ENCODE results near the gene SFSWAP.
"Not testable (repeated sequence)": the region's sequence is repeated elsewhere in the genome, so short reads cannot be mapped to it uniquely, and the experiment has no call there.

Gene SFSWAP

GRCh38 chr12:131765961-131766360 lies 55.1 kb downstream of the SFSWAP start:
- DNase-seq, result no peak

- no peak for DNase-seq
Measured at GRCh38 chr12:131766382-131767107, 55.7 kb downstream of the SFSWAP start.

DNA sequence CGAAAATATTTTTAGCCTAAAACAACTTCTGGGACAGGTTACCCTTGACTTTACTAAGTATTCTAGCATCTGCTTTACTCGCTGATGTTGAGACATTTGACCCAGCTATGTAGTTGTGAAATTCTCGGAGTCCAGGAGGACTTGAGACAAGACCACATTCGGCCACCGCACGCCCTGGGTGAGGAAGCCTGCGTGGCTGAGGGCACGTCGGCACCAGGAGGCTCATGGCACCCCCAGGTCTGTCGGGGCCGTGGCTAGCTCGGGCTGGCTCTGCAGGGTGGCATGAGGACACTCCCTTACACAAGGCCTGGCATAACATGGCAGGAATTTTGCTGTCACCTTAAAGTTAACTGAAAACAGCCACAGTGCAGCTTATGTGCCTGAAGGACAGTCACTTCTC lies 59.2 kb downstream of the SFSWAP start:
- DNase-seq, result no peak

- DNase-seq, result no peak
Measured at GRCh38 chr12:131771965-131772364, 61.1 kb downstream of the SFSWAP start.

GRCh38 chr12:131773582-131774221 lies 62.8 kb downstream of the SFSWAP start:
- DNase-seq, result no peak

- no peak for DNase-seq
Measured at GRCh38 chr12:131774576-131775391, 63.9 kb downstream of the SFSWAP start.

DNA sequence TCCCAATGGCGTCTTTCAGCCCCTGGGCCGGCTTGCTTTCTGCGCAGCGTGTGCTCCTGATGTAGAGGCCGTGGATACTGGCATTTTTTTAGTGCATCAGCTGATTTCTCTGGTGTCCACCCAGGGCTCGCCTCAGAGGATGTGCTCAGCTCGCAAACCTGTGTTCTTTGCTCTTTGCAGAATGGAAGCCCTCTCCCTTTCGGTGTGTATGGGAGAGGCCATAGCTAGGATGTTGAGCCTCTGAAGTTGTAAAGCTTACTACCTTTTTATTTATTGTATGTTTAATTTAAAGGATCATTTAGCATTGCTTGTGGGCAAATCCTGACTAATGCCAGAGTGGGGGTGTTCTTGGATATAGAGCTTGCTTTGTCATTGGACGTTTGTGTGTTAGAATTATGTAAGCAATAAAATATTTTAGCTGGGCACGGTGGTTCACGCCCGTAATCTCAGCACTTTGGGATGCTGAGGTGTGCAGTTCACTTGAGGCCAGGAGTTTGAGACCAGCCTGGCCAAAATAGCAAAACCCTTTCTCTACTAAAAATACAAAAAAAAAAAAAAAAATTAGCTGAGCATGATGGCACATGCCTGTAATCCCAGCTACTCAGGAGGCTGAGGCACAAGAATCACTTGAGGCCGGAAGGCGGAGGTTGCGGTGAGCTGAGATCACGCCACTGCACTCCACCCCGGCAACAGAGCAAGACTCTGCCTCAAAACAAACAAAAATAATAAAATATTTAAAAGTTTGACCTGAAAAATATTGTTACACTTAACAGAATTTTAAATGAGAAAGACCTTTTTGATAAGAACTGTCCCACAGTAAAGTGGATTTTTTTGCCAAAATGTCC lies 64.7 kb downstream of the SFSWAP start:
- DNase-seq, result no peak

GRCh38 chr12:131776237-131776889 lies 65.5 kb downstream of the SFSWAP start:
- DNase-seq, result no peak

DNA sequence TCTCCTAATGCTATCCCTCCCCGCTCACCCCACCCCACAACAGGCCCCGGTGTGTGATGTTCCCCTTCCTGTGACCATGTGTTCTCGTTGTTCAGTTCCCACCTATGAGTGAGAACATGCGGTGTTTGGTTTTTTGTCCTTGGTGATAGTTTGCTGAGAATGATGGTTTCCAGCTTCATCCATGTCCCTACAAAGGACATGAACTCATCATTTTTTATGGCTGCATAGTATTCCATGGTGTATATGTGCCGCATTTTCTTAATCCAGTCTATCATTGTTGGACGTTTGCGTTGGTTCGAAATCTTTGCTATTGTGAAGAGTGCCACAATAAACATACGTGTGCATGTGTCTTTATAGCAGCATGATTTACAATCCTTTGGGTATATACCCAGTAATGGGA lies 66.4 kb downstream of the SFSWAP start:
- DNase-seq, result not testable (repeated sequence)

GRCh38 chr12:131779027-131779426 lies 68.1 kb downstream of the SFSWAP start:
- DNase-seq, result no peak

DNA sequence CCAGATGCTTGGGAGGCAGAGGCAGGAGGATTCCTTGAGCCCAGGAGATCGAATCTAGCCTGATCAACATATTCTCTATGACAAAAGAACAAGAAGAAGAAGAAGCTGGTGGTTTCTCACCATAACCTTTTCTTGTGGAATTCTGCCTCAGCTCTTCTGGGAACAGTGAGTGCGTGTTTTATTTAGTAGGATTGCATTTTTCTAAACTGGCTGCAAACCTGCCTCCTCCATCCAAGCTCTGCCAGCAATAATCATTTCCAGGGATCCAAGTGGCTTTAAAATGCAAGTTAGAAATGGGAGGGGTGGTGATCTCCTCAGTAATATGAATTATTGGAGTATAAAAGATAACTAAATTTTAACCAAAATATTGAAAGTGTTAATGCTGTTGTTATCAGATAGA lies 71.2 kb downstream of the SFSWAP start:
- DNase-seq, result no peak

DNA sequence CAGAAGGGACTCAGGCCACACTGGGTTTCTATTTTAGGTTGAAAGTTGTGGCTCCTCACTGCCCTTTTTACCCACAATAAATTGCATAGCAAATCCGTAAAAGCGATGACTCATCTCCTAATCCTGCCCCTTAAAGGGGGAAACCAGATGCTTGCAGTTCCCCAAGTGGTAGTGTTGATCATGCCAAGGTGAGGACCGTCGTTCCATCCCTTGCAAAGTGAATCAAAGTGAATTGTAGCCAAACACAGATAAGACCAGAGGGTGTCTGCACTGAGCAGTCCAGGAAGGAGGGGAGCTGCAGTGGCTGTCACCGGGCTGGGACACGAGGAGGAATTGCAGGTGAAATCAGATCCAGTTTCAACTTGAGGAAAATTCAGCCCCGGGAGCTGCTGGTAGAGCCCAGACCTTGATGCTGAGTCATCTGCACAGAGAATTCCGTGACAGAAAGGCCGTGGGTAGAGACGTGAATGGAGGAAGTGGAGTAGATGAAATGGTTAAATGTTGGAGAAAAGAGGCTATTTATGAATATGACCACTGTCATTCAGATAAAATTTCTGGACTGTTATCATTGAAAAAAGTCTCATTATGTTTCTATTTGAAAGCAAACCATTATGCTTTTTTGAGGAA lies 73.1 kb downstream of the SFSWAP start:
- no peak for DNase-seq

GRCh38 chr12:131784909-131785762 lies 74.2 kb downstream of the SFSWAP start:
- no peak for DNase-seq

DNA sequence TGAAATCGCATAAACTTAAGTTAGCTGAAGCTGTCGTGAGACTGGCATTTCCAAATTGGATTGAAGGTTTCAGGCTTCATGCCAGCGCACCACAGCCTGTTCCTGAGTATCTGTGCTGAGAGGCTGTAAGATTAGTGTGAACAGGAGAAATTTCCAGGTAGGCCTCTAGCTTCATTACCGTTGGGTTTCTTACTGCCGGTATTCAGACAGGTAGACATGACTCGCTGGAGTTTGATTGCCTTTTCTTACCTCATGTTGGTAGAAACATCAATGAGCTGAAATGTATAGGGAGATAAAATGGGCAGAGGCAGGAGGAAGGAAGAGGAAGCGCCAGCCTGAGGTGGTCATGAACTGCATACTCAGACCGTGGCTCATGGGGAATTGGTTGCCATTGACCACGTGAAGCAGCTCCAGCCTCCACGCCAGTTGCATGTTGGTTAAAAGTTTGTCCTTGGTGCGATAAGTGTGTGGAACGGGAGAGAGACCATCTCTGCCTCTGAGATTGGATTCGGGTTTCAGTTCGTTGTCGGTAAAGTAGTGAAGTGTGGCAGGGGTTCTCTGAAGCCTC lies 75.0 kb downstream of the SFSWAP start:
- no peak for DNase-seq

GRCh38 chr12:131786331-131786730 lies 75.4 kb downstream of the SFSWAP start:
- no peak for DNase-seq

DNA sequence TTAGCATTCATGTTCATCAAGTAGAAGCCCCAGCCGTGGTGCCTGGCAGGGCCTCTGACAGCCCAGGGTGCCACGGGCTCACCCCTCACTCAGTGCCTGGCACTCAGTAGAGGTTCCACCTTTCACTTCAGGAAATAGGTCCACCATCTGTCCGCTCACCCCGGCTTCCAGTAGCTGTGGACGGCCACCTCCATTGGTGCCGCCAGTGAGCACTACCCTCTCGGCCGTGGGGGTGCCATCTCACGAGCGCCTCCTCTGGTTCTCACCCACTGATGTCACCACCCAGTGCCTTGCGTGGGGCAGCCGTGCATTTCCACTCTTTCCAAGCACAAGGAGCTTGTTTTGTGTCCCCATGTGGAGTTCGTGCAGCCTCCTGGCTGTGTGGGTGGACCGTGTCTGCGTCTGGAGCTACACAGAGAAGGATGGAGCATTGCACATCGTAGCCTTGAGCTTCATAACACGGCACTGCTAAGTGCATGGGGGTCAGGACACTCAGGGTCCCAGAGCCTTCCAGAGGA lies 76.3 kb downstream of the SFSWAP start:
- DNase-seq, result no peak

GRCh38 chr12:131788070-131788469 lies 77.2 kb downstream of the SFSWAP start:
- no peak for DNase-seq

GRCh38 chr12:131789638-131790037 lies 78.7 kb downstream of the SFSWAP start:
- no peak for DNase-seq

- no peak for DNase-seq
Measured at GRCh38 chr12:131793243-131794022, 82.5 kb downstream of the SFSWAP start.
